GM08714 (cell line): ENCODE data around the gene SMDT1.
"Not testable (repeated sequence)": the region's sequence is repeated elsewhere in the genome, so short reads cannot be mapped to it uniquely, and the experiment has no call there.

ENCODE experiments used
- H3K4me3 ChIP-seq: fragments of 200-500 bp; sonication (Bioruptor generic); 2 replicates; pipeline ENCODE4 v1.5.1; 2014; ENCODE audit warnings: mild to moderate bottlenecking, low read length, inconsistent platforms
- ZNF274 ChIP-seq: IDR thresholded peaks from 2 replicates; pipeline ENCODE4 v1.6.1; 2012; ENCODE audit warnings: mild to moderate bottlenecking, low read depth, low read length

SMDT1 gene

GRCh38 chr22:42066126-42066761 lies 13.3 kb upstream of the SMDT1 start:
- TF ChIP-seq ZNF274, result no peak
- H3K4me3 ChIP-seq, result no peak overlapping the region

- TF ChIP-seq ZNF274, result no peak
- H3K4me3 ChIP-seq, result no peak overlapping the region
These were observed 12.6 kb upstream of the SMDT1 start for GRCh38 chr22:42066937-42067336.

- TF ChIP-seq ZNF274, result no peak
- H3K4me3 ChIP-seq, result no peak overlapping the region
These were observed 11.7 kb upstream of the SMDT1 start for GRCh38 chr22:42067671-42068251.

GRCh38 chr22:42068291-42068690 lies 11.2 kb upstream of the SMDT1 start:
- no peak for TF ChIP-seq ZNF274
- no peak overlapping the region for H3K4me3 ChIP-seq

GRCh38 chr22:42069801-42070516 lies 9.5 kb upstream of the SMDT1 start:
- no peak for TF ChIP-seq ZNF274
- peak overlapping the region; percentile 58; the same call in 1 of the 2 replicates for H3K4me3 ChIP-seq

GRCh38 chr22:42070517-42071422 lies 8.7 kb upstream of the SMDT1 start, which contains the start of gene NAGA:
Gene NAGA (minus strand): TSS chr22:42070812. CDS start chr22:42070297, 515 bp downstream.
- TF ChIP-seq ZNF274, result no peak
- H3K4me3 ChIP-seq, result peak within 1 kb of the TSS; percentile 58; the same call in 1 of the 2 replicates

GRCh38 chr22:42071508-42071907 lies 8.0 kb upstream of the SMDT1 start:
- H3K4me3 ChIP-seq, result not testable (repeated sequence)

GRCh38 chr22:42072606-42073330 lies 6.7 kb upstream of the SMDT1 start:
- no peak for TF ChIP-seq ZNF274
- H3K4me3 ChIP-seq, result no peak overlapping the region

GRCh38 chr22:42073621-42074041 lies 5.9 kb upstream of the SMDT1 start:
- H3K4me3 ChIP-seq, result no peak overlapping the region; the same call in 1 of the 2 replicates
- TF ChIP-seq ZNF274, result no peak

- peak within 1 kb of the TSS; percentile 48; the same call in 1 of the 2 replicates for H3K4me3 ChIP-seq
- TF ChIP-seq ZNF274, result no peak
These were observed 5.2 kb upstream of the SMDT1 start, which contains the start of gene PHETA2 for GRCh38 chr22:42074132-42074811. Gene PHETA2 (plus strand): TSS chr22:42074248. CDS start chr22:42077294, 3,046 bp downstream.

GRCh38 chr22:42074846-42075676 lies 4.4 kb upstream of the SMDT1 start:
- no peak overlapping the region; the same call in 1 of the 2 replicates for H3K4me3 ChIP-seq
- TF ChIP-seq ZNF274, result no peak

- no peak for TF ChIP-seq ZNF274
- H3K4me3 ChIP-seq, result no peak overlapping the region
These were observed 2.6 kb upstream of the SMDT1 start for GRCh38 chr22:42076764-42077485.
